ENCODE data around the gene ZHX3. TPM values are rescaled to one million over a fixed set of nuclear protein-coding genes. Genes with fewer than 3 reads are reported as not detected.
A peak's percentile ranks its signal among the peaks of the same experiment; 100 is the strongest.

ZHX3 gene
- total RNA-seq, 4 donors from 2014 or later = 20.1 to 30.0 (median 25.9) TPM

GRCh38 chr20:41167118-41167470 is 150.4 kb downstream of the ZHX3 start:
- Histone ChIP-seq H3K4me1 (peaks cover 0 to 5% of the 10 kb centered on the region in 2 donors), H3K4me3 (no peak overlapping the region), H3K36me3 (peaks cover 0 to 79% of the 10 kb centered on the region in 2 donors), H3K9me3 (no peaks in the 10 kb centered on the region), H3K27me3 (no peaks in the 10 kb centered on the region), H3K27ac (no peak overlapping the region)
- intact Hi-C loops (cut with DNase I; ENCODE audit: low total_unique reads) = no loop called here
- TF ChIP-seq, protein P1, sequence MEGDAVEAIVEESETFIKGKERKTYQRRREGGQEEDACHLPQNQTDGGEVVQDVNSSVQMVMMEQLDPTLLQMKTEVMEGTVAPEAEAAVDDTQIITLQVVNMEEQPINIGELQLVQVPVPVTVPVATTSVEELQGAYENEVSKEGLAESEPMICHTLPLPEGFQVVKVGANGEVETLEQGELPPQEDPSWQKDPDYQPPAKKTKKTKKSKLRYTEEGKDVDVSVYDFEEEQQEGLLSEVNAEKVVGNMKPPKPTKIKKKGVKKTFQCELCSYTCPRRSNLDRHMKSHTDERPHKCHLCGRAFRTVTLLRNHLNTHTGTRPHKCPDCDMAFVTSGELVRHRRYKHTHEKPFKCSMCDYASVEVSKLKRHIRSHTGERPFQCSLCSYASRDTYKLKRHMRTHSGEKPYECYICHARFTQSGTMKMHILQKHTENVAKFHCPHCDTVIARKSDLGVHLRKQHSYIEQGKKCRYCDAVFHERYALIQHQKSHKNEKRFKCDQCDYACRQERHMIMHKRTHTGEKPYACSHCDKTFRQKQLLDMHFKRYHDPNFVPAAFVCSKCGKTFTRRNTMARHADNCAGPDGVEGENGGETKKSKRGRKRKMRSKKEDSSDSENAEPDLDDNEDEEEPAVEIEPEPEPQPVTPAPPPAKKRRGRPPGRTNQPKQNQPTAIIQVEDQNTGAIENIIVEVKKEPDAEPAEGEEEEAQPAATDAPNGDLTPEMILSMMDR (IDR thresholded peaks at IDR 0.05 in 4 of 5, conservative IDR thresholded peaks at IDR 0.05 in 1 of 5) = no peak
- TF ChIP-seq POLR2A (IDR thresholded peaks at IDR 0.05) = no peak
- ATAC-seq = no peak
- peak in 1 of 2 donors; percentile 4 for DNase-seq
- in situ Hi-C loops (cut with MboI; ENCODE audit: low sequenced_read_pairs in 4 of 4) = no loop called here

DNA sequence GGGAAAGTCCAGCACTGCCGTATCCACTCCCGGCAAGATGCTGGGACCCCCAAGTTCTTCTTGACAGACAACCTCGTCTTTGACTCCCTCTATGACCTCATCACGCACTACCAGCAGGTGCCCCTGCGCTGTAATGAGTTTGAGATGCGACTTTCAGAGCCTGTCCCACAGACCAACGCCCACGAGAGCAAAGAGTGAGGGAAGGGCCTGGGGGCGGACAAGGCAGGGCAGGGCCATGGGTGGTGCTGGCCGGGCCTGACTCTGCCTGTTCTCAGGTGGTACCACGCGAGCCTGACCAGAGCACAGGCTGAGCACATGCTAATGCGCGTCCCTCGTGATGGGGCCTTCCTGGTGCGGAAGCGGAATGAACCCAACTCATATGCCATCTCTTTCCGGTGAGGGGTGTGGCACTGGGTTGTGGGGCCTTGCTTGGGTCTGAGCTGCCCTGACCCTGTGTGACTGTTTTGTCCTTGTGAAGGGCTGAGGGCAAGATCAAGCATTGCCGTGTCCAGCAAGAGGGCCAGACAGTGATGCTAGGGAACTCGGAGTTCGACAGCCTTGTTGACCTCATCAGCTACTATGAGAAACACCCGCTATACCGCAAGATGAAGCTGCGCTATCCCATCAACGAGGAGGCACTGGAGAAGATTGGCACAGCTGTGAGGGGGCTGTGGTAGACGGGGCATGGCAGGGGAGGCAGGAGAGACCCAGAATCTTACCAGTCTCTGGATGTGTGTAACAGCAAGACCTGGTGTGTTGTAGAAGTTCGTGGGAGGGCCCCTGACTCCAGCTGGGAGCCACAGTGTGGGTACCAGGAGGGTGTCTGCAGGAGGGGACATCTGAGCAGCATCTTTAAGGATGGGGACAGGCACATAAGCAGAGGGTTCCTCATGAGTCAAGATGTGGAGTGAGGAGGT is 151.1 kb downstream of the ZHX3 start:
- in situ Hi-C loops (cut with MboI; ENCODE audit: low sequenced_read_pairs in 4 of 4) = no loop called here
- DNase-seq = peak in 1 of 2 donors; percentile 8
- no peaks in the 10 kb centered on the region for H3K9me3 ChIP-seq
- H3K4me3 ChIP-seq = no peak overlapping the region
- no peak for ATAC-seq
- no peak overlapping the region for H3K27ac ChIP-seq
- H3K27me3 ChIP-seq = no peaks in the 10 kb centered on the region
- H3K36me3 ChIP-seq = peaks cover 0 to 79% of the 10 kb centered on the region in 2 donors
- TF ChIP-seq, protein P1 (IDR thresholded peaks at IDR 0.05 in 4 of 5, conservative IDR thresholded peaks at IDR 0.05 in 1 of 5) = no peak
- no peak for TF ChIP-seq POLR2A (IDR thresholded peaks at IDR 0.05)
- H3K4me1 ChIP-seq = no peaks in the 10 kb centered on the region
- intact Hi-C loops (cut with DNase I; ENCODE audit: low total_unique reads) = no loop called here

DNA sequence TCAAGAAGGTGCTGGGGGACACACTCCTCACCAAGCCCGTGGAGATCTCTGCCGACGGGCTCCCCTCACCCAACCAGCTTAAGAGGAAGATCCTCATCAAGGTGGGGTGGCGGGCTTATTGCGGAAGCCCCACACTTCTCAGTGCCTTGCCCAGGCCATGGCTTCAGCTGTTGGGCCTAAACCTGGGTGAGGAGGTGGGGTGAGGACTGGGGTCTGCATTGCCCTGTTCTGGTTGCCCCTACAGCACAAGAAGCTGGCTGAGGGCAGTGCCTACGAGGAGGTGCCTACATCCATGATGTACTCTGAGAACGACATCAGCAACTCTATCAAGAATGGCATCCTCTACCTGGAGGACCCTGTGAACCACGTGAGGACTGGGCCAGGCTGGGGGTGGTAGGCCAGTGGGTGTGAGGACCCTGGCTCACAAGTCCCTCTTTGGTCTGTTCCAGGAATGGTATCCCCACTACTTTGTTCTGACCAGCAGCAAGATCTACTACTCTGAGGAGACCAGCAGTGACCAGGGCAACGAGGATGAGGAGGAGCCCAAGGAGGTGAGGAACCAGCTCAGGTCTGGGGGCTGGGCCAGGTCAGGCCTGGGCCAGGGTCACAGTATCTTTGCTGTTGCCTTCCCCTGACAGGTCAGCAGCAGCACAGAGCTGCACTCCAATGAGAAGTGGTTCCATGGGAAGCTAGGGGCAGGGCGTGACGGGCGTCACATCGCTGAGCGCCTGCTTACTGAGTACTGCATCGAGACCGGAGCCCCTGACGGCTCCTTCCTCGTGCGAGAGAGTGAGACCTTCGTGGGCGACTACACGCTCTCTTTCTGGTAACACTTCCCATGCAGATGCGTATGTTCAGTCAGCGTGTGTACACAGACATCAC is 152.3 kb downstream of the ZHX3 start:
- no peaks in the 10 kb centered on the region for H3K9me3 ChIP-seq
- intact Hi-C loops (cut with DNase I; ENCODE audit: low total_unique reads) (no loop called here), in situ Hi-C loops (cut with MboI; ENCODE audit: low sequenced_read_pairs in 4 of 4) (no loop called here)
- TF ChIP-seq, protein P1 (IDR thresholded peaks at IDR 0.05 in 4 of 5, conservative IDR thresholded peaks at IDR 0.05 in 1 of 5) = no peak
- no peaks in the 10 kb centered on the region for H3K27me3 ChIP-seq
- H3K4me3 ChIP-seq = no peak overlapping the region
- peaks cover 1 to 4% of the 10 kb centered on the region in 2 donors for H3K4me1 ChIP-seq
- H3K36me3 ChIP-seq = peaks cover 0 to 79% of the 10 kb centered on the region in 2 donors
- DNase-seq = peak in 1 of 2 donors; percentile 7
- no peak for ATAC-seq
- no peak overlapping the region for H3K27ac ChIP-seq

GRCh38 chr20:41163821-41164220 is 153.7 kb downstream of the ZHX3 start:
- H3K9me3 ChIP-seq = no peaks in the 10 kb centered on the region
- no peak overlapping the region for H3K27ac ChIP-seq
- no peak for DNase-seq
- H3K36me3 ChIP-seq = peaks cover 0 to 71% of the 10 kb centered on the region in 2 donors
- in situ Hi-C loops (cut with MboI; ENCODE audit: low sequenced_read_pairs in 4 of 4) = no loop called here
- TF ChIP-seq, protein P1 (IDR thresholded peaks at IDR 0.05 in 4 of 5, conservative IDR thresholded peaks at IDR 0.05 in 1 of 5) = no peak
- TF ChIP-seq POLR2A (IDR thresholded peaks at IDR 0.05) = no peak
- H3K4me1 ChIP-seq = peaks cover 4 to 7% of the 10 kb centered on the region in 2 donors
- no peak overlapping the region for H3K4me3 ChIP-seq
- intact Hi-C loops (cut with DNase I; ENCODE audit: low total_unique reads) = no loop called here
- no peaks in the 10 kb centered on the region for H3K27me3 ChIP-seq
- no peak for ATAC-seq
